Naive thymus-derived CD8-positive, alpha-beta T cell (primary cell): Measurements from ENCODE around the gene ZBTB9. TPM values are rescaled to one million over a fixed set of nuclear protein-coding genes. Genes with fewer than 3 reads are reported as not detected.
A peak's percentile ranks its signal among the peaks of the same experiment; 100 is the strongest.

ENCODE experiments used
- ATAC-seq, 2 donors: fragments of 150-1000 bp; cut with Tn5 transposase in 1 of 2; sonication (Bioruptor Pico), chemical (Tn5 transposase) in 1 of 2; 1 replicate in 1 of 2; 2 replicates in 1 of 2; pipeline ENCODE4 v1.10.0; 2021; ENCODE audit warnings: mild to moderate bottlenecking in 2 of 2, moderate library complexity in 2 of 2
- POLR2A ChIA-PET: fragments of 350-600 bp; sonication (Branson Sonifier 250); formaldehyde crosslinking; loops from one replicate; lab custom pipeline; 2021; ENCODE audit warnings: antibody characterized with exemption; lab: Charles Lee
- DNase-seq, 10 donors: peaks; one replicate each; pipeline versions ENCODE4 v3.0.0 to v3.0.0-alpha.2; 2020 to 2022
- H3K27ac Mint-ChIP-seq, 10 donors: one replicate each; pipeline ENCODE4 v1.8.0; 2020 to 2022; ENCODE audit warnings: mild to moderate bottlenecking in 10 of 10, mixed read lengths in 10 of 10, moderate library complexity in 4 of 10, inconsistent platforms in 1 of 10
- H3K27me3 Mint-ChIP-seq, 5 donors: one replicate each; pipeline ENCODE4 v1.8.0; 2021 to 2022; ENCODE audit warnings: mixed read lengths in 5 of 5
- H3K36me3 Mint-ChIP-seq, 3 donors: one replicate each; pipeline ENCODE4 v1.8.0; 2020 to 2022; ENCODE audit warnings: mixed read lengths in 3 of 3, mild to moderate bottlenecking in 2 of 3, inconsistent platforms in 1 of 3
- H3K4me1 Mint-ChIP-seq, 4 donors: one replicate each; pipeline ENCODE4 v1.8.0; 2021 to 2022; ENCODE audit warnings: mixed read lengths in 4 of 4
- H3K4me3 Mint-ChIP-seq, 10 donors: one replicate each; pipeline ENCODE4 v1.8.0; 2020 to 2022; ENCODE audit warnings: mild to moderate bottlenecking in 10 of 10, mixed read lengths in 10 of 10, moderate library complexity in 6 of 10, inconsistent platforms in 1 of 10
- H3K9me3 Mint-ChIP-seq, 9 donors: one replicate each; pipeline ENCODE4 v1.8.0; 2020 to 2022; ENCODE audit warnings: mixed read lengths in 9 of 9, mild to moderate bottlenecking in 3 of 9, inconsistent platforms in 1 of 9, moderate library complexity in 1 of 9
- polyA plus RNA-seq, 3 donors: library from polyadenylated mRNA; unstranded; fragments of 300-500 nt; fragmentation: Illumina TruSeq; gene quantifications; one replicate each; pipeline ENCODE4 v1.2.3, GENCODE V29; 2021
- total RNA-seq, 8 experiments: library from RNA in 2 of 8; stranded (reverse) in 2 of 8; gene quantifications; one replicate each; pipeline ENCODE4 v1.2.3 and lab custom pipeline; 2021 to 2026

Gene ZBTB9
- total and polyA plus RNA-seq, 5 experiments from 2014 or later: 3.7 to 11.9 (median 10.4) TPM

DNA sequence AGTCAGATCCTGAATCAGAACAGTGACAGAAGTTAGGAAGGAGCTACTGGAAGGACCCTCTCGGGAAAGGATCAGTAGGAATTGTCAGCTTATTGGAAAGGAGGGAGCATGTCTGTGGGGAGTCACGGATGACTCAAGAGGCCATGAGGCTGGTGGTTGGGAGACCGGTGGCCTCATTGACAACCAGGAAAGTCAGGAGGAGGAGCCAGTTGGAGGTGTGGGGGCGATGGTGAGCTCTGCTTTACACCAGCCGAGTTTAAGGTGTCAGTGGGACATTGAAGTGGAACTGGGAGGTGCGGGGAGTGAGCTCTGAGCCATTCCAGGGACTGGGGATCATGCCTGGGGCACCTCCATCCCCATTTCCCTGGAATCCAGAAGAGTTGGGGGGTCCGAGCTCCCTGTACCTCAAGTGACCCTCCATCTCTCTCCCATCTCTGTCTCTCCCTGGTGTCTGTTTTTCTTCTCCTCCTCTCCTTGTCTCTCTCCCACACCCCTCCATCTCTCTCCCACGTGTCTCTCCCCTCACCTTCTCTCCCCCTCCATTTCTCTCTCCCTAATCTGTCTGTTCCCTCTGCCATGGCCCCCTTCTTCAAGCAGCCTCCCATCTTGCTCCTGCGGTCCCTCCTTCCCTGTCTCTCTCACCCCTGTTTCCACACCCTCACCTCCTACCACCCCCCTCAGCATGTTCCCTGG is 14.3 kb upstream of the ZBTB9 start:
- ATAC-seq: no peak
- DNase-seq: peak in 1 of 10 donors; percentile 26
- POLR2A ChIA-PET: interaction anchor here (1.5 to 2.2 kb wide), 2 partner anchors 9 to 14 kb away, joined by 3 to 13 read pairs; no protein-coding TSS in a partner anchor
- no peaks in the 10 kb centered on the region for H3K9me3 Mint-ChIP-seq
- H3K27me3 Mint-ChIP-seq: no peaks in the 10 kb centered on the region
- H3K36me3 Mint-ChIP-seq: peaks cover 0 to 86% (median 9%) of the 10 kb centered on the region in 3 donors
- no peak overlapping the region for H3K4me3 Mint-ChIP-seq
- peak overlapping the region in 9 of 10 donors; percentile 19 to 85 (median 60) for H3K27ac Mint-ChIP-seq
- H3K4me1 Mint-ChIP-seq: peaks cover 0 to 19% (median 14%) of the 10 kb centered on the region in 4 donors

DNA sequence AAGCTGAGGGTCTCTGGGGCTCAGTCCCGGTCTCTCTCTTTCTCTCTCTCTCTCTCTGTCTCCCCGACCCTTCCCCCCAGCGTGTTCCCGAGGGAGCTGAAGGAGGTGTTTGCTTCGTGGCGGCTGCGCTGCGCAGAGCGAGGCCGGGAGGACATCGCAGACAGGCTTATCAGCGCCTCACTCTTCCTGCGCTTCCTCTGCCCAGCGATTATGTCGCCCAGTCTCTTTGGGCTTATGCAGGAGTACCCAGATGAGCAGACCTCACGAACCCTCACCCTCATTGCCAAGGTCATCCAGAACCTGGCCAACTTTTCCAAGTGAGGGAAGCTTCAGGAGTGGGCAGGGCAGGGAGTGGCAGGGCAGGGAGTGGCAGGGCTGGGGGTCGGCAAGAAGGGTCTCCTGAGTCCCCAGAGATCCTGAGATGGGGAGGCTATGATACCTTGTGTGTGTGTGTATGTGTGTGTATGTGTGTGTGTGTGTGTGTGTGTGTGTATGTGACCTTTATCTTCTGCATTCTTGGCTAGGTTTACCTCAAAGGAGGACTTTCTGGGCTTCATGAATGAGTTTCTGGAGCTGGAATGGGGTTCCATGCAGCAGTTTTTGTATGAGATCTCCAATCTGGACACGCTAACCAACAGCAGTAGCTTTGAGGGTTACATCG is 13.6 kb upstream of the ZBTB9 start:
- H3K9me3 Mint-ChIP-seq: no peaks in the 10 kb centered on the region
- peaks cover 3 to 17% (median 13%) of the 10 kb centered on the region in 4 donors for H3K4me1 Mint-ChIP-seq
- POLR2A ChIA-PET: interaction anchor here (0.6 to 2.2 kb wide), 3 partner anchors 10 to 70 kb away, joined by 3 to 13 read pairs (median 7); no protein-coding TSS in a partner anchor
- no peak for ATAC-seq
- H3K27me3 Mint-ChIP-seq: no peaks in the 10 kb centered on the region
- H3K27ac Mint-ChIP-seq: peak overlapping the region in 5 of 10 donors; percentile 31 to 73 (median 65)
- H3K36me3 Mint-ChIP-seq: peaks cover 0 to 82% (median 9%) of the 10 kb centered on the region in 3 donors
- peak in 1 of 10 donors; percentile 54 for DNase-seq
- H3K4me3 Mint-ChIP-seq: no peak overlapping the region

DNA sequence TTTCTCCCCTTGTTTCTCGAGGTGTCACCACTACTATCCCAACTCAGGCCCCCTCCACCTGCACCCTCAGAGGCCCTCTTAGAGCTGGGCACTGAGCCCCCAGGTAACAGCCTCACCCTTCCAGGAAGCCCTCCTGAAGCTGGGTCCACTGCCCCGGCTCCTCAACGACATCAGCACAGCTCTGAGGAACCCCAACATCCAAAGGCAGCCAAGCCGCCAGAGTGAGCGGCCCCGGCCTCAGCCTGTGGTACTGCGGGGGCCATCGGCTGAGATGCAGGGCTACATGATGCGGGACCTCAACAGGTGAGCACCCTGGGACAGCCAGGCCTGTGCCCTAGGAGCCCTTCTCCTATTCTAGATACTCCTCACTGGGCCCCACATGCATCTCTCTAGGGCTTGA is 12.9 kb upstream of the ZBTB9 start:
- H3K27ac Mint-ChIP-seq: peak overlapping the region in 4 of 10 donors; percentile 56 to 71 (median 61)

DNA sequence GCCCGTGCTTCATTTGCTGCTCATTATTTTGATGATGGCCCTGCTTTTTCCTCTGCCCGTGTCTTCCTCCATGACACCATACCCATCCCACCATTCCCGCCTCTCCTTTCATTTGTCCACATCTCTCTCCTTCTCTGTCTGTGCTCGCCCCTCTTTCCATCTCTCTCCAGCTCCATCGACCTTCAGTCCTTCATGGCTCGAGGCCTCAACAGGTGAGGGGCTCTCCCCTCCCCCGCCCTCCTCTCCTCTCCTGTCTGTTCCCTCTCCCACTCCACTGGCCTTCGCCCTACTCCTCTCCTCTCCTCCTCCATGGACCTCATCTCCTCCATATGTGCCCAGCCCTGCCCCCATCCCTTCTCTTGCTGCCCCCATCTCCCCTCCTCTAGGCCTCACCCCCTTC is 12.1 kb upstream of the ZBTB9 start:
- no peak for DNase-seq
- peaks cover 0 to 78% (median 10%) of the 10 kb centered on the region in 3 donors for H3K36me3 Mint-ChIP-seq
- H3K4me1 Mint-ChIP-seq: peaks cover 5 to 25% (median 15%) of the 10 kb centered on the region in 4 donors
- POLR2A ChIA-PET: interaction anchor here (1.2 kb wide), 1 partner anchor 153 kb away, joined by 3 read pairs; the partner anchor contains the start of genes PFDN6 and WDR46
- no peak overlapping the region for H3K4me3 Mint-ChIP-seq
- no peaks in the 10 kb centered on the region for H3K27me3 Mint-ChIP-seq
- ATAC-seq: no peak
- no peaks in the 10 kb centered on the region for H3K9me3 Mint-ChIP-seq
- H3K27ac Mint-ChIP-seq: peak overlapping the region in 3 of 10 donors; percentile 22 to 60 (median 46)

More for the DNA sequence above, 12.9 kb upstream of the ZBTB9 start:
- peaks cover 3 to 21% (median 14%) of the 10 kb centered on the region in 4 donors for H3K4me1 Mint-ChIP-seq
- POLR2A ChIA-PET: interaction anchor here (0.6 to 2.2 kb wide), 3 partner anchors 11 to 152 kb away, joined by 3 to 13 read pairs (median 7); partner anchors contain the start of genes PFDN6 and WDR46
- ATAC-seq: no peak
- H3K4me3 Mint-ChIP-seq: no peak overlapping the region
- peaks cover 0 to 81% (median 9%) of the 10 kb centered on the region in 3 donors for H3K36me3 Mint-ChIP-seq
- DNase-seq: peak in 1 of 10 donors; percentile 8
- H3K27me3 Mint-ChIP-seq: no peaks in the 10 kb centered on the region
- no peaks in the 10 kb centered on the region for H3K9me3 Mint-ChIP-seq

DNA sequence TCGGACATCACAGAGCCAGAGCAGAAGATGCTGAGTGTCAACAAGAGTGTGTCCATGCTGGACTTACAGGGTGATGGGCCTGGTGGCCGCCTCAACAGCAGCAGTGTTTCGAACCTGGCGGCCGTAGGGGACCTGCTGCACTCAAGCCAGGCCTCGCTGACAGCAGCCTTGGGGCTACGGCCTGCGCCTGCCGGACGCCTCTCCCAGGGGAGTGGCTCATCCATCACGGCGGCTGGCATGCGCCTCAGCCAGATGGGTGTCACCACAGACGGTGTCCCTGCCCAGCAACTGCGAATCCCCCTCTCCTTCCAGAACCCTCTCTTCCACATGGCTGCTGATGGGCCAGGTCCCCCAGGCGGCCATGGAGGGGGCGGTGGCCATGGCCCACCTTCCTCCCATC is 11.4 kb upstream of the ZBTB9 start:
- DNase-seq (peak in 1 of 10 donors; percentile 32), ATAC-seq (no peak)
- POLR2A ChIA-PET: no interaction called here
- Mint-ChIP-seq H3K4me3 (no peak overlapping the region), H3K27ac (peak overlapping the region in 5 of 10 donors; percentile 24 to 55 (median 27)), H3K9me3 (no peaks in the 10 kb centered on the region), H3K4me1 (peaks cover 6 to 30% (median 19%) of the 10 kb centered on the region in 4 donors), H3K36me3 (peaks cover 0 to 76% (median 10%) of the 10 kb centered on the region in 3 donors), H3K27me3 (no peaks in the 10 kb centered on the region)

DNA sequence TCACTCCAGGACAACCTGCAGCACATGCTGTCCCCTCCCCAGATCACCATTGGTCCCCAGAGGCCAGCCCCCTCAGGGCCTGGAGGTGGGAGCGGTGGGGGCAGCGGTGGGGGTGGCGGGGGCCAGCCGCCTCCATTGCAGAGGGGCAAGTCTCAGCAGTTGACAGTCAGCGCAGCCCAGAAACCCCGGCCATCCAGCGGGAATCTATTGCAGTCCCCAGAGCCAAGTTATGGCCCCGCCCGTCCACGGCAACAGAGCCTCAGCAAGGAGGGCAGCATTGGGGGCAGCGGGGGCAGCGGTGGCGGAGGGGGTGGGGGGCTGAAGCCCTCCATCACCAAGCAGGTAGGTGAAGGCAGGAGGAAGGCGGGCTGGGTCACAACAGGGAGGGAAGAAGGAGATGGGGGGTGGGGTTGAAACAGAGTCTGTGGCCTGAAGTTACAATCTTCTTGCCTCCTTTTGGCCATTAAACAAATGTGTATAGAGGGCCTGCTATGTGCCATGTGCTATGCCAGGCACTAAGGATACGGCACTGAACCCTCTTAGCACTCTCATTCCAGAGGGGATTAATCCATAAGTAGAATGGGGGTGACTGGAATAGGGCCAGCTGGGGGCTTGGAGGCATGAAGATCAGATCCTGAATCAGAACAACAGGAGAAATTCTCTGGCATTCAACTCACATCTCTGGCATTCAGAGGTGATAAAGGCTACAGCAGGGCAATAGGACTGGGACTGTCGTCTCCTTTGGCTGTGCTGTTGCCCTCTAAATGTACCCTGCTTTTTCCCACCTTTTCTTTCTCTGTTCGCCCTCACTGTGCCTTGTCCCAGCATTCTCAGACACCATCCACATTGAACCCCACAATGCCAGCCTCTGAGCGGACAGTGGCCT is 10.5 kb upstream of the ZBTB9 start:
- Mint-ChIP-seq H3K27me3 (no peaks in the 10 kb centered on the region), H3K4me1 (peaks cover 7 to 38% (median 24%) of the 10 kb centered on the region in 4 donors), H3K9me3 (no peaks in the 10 kb centered on the region), H3K4me3 (peak overlapping the region in 1 of 10 donors; percentile 51), H3K27ac (peak overlapping the region in 1 of 10 donors; percentile 54), H3K36me3 (peaks cover 0 to 76% (median 9%) of the 10 kb centered on the region in 3 donors)
- POLR2A ChIA-PET: interaction anchor here (0.6 to 2.0 kb wide), 2 partner anchors 13 to 26 kb away, joined by 3 to 10 read pairs; partner anchors contain the start of gene CUTA
- ATAC-seq (no peak), DNase-seq (peak in 1 of 10 donors; percentile 53)

DNA sequence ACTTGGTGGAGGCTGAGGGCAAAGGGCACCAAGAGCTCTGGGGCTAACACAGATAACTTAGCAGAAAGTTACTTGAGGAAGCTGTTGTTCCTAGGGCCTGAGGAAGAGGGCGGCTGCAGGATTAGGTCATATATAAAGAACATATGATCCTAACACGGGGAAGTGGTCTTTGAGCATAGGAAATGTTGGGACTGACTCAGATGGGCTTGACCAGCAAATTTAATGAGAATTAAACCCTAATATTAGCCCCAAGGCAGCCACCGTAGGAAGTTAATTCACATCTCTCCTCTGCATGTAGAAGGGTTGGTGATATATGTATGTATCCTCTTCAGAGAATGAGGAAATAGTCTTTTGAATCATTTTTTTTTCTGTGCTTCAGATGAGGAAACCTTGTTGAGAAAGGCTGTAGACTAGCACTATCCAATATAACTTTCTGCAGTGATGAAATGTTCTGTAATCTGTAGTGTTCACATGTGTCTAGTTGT is 9.2 kb upstream of the ZBTB9 start:
- no peak for DNase-seq
- ATAC-seq: no peak
- Mint-ChIP-seq H3K4me3 (no peak overlapping the region), H3K27ac (peak overlapping the region in 6 of 10 donors; percentile 9 to 79 (median 42)), H3K4me1 (peaks cover 8 to 44% (median 20%) of the 10 kb centered on the region in 4 donors), H3K9me3 (no peaks in the 10 kb centered on the region), H3K36me3 (peaks cover 0 to 71% (median 6%) of the 10 kb centered on the region in 3 donors), H3K27me3 (no peaks in the 10 kb centered on the region)
- POLR2A ChIA-PET: interaction anchor here (2.0 kb wide), 1 partner anchor 14 kb away, joined by 10 read pairs; no protein-coding TSS in a partner anchor

DNA sequence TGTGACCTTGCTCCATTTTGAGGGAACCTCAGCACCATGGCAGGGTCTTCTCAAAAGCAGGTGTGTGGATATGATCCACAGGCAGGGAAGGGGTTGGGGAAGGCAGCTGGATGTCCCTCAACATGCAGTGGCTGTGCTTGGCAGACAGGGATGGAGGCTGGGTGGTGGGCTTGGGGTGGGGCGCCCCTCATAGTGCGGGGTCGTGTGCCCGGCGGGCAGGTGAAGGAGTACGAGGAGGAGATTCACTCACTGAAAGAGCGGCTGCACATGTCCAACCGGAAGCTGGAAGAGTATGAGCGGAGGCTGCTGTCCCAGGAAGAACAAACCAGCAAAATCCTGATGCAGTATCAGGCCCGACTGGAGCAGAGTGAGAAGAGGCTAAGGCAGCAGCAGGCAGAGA is 8.0 kb upstream of the ZBTB9 start:
- no peak overlapping the region for H3K4me3 Mint-ChIP-seq
- peaks cover 8 to 50% (median 20%) of the 10 kb centered on the region in 4 donors for H3K4me1 Mint-ChIP-seq
- H3K9me3 Mint-ChIP-seq: no peaks in the 10 kb centered on the region
- DNase-seq (no peak), ATAC-seq (no peak)
- H3K27ac Mint-ChIP-seq: peak overlapping the region in 5 of 10 donors; percentile 3 to 89 (median 76)
- POLR2A ChIA-PET: interaction anchor here (0.6 to 0.9 kb wide), 3 partner anchors 9 to 145 kb away, joined by 3 to 4 read pairs (median 4); no protein-coding TSS in a partner anchor
- peaks cover 0 to 65% (median 6%) of the 10 kb centered on the region in 3 donors for H3K36me3 Mint-ChIP-seq
- no peaks in the 10 kb centered on the region for H3K27me3 Mint-ChIP-seq

DNA sequence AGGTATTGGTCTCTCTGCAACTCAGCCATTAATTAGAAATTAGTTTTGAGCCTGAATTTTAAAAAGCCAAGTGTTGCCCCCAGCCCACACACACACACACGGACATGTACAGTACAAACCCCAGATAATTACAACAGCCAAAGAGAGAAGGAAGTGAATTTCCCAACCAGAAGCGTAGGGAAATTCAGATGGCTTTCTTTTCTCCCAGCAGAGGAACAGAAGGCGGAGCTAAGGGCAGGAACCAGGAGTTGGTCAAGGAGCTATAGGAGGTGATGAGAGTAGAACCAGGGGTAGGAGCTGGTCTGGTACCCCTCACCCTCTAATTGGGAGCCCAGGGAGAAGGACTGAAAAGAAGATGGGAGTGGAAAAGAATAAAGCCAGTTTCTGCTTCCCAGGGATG is 3.9 kb upstream of the ZBTB9 start:
- Mint-ChIP-seq H3K4me3 (peak overlapping the region in 1 of 10 donors; percentile 3), H3K27ac (peak overlapping the region; percentile 2 to 72 (median 54)), H3K4me1 (peaks cover 30 to 73% (median 41%) of the 10 kb centered on the region in 4 donors), H3K9me3 (no peaks in the 10 kb centered on the region), H3K27me3 (no peaks in the 10 kb centered on the region), H3K36me3 (peaks cover 0 to 40% (median 8%) of the 10 kb centered on the region in 3 donors)
- ATAC-seq: no peak
- DNase-seq: no peak
- POLR2A ChIA-PET: interaction anchor here (1.1 kb wide), 1 partner anchor 120 kb away, joined by 3 read pairs; no protein-coding TSS in a partner anchor

DNA sequence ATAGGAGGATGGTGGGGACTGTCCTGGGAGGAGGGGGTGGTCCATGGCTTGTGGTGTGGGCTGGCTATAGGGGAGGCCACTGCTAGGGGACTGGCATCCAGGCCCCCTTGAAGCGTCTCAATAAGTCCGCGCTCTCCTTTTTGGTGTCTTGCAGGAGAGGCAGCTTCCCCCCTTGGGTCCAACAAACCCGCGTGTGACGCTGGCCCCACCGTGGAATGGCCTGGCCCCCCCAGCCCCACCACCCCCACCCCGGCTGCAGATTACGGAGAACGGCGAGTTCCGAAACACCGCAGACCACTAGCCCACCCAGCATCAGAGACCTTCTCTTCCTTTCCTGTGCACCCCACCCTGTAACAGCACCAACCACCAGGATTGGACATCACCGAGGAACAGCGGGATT is 2.8 kb upstream of the ZBTB9 start:
- POLR2A ChIA-PET: no interaction called here
- Mint-ChIP-seq H3K4me1 (peaks cover 32 to 79% (median 49%) of the 10 kb centered on the region in 4 donors), H3K9me3 (no peaks in the 10 kb centered on the region), H3K4me3 (peak overlapping the region in 3 of 10 donors; percentile 8 to 77 (median 33)), H3K27me3 (no peaks in the 10 kb centered on the region), H3K36me3 (peaks cover 0 to 40% (median 15%) of the 10 kb centered on the region in 3 donors), H3K27ac (peak overlapping the region; percentile 48 to 91 (median 74))
- ATAC-seq (no peak), DNase-seq (no peak)

DNA sequence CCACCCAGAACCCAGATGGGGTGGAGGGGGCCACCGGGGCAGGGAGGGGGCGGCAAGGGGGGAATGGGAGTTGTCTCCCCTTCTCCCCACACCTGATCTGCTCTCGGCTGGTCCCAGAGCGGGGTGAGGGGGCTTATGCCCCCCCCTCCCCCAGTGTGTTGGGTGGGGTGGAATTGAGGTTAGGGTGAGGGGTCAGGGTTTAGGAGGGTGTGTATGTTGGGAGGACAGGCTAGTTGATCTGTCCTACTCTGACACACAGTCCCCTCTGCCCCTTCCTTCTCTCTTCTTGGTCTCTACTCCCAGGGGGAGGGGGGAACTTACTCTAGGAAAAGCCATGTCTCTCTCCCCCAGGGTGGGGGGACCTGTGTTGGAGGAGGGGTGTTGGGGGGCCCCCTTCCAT is 1.9 kb upstream of the ZBTB9 start:
- Mint-ChIP-seq H3K27me3 (no peaks in the 10 kb centered on the region), H3K4me3 (peak overlapping the region in 2 of 10 donors; percentile 29 to 100)

More for the DNA sequence above, 1.9 kb upstream of the ZBTB9 start:
- H3K27ac Mint-ChIP-seq: peak overlapping the region; percentile 8 to 98 (median 75)
- DNase-seq: no peak
- POLR2A ChIA-PET: interaction anchor here (0.6 to 4.2 kb wide), 2 partner anchors 21 to 111 kb away, joined by 4 to 52 read pairs; no protein-coding TSS in a partner anchor
- no peak for ATAC-seq
- H3K36me3 Mint-ChIP-seq: peaks cover 0 to 42% (median 19%) of the 10 kb centered on the region in 3 donors
- H3K4me1 Mint-ChIP-seq: peaks cover 34 to 85% (median 51%) of the 10 kb centered on the region in 4 donors
- no peaks in the 10 kb centered on the region for H3K9me3 Mint-ChIP-seq
